NT2/D1 (cell line): Measurements from ENCODE around the gene CAVIN3.

Source experiments
- SUZ12 ChIP-seq: IDR thresholded peaks from 2 replicates; pipeline ENCODE4 v1.6.1; 2011; ENCODE audit not compliant: insufficient read length, insufficient read depth; ENCODE audit errors: extremely low read depth
- YY1 ChIP-seq: IDR thresholded peaks from 2 replicates; pipeline ENCODE4 v1.6.1; 2011; ENCODE audit not compliant: insufficient read length, insufficient read depth
- ZNF274 ChIP-seq: IDR thresholded peaks from 2 replicates; pipeline ENCODE4 v1.6.1; 2011; ENCODE audit warnings: mild to moderate bottlenecking, low read depth, low read length

- TF ChIP-seq YY1: no peak
- TF ChIP-seq ZNF274: no peak
- TF ChIP-seq SUZ12: no peak
Measured at GRCh38 chr11:6297831-6298230, 22.5 kb downstream of the CAVIN3 start.
